ENCODE results near the gene NKD2.
"Not testable (repeated sequence)": the region's sequence is repeated elsewhere in the genome, so short reads cannot be mapped to it uniquely, and the experiment has no call there.

NKD2 gene

GRCh38 chr5:1013238-1013947 is 4.8 kb downstream of the NKD2 start:
- no peak for DNase-seq (ENCODE audit: low read depth)

DNA sequence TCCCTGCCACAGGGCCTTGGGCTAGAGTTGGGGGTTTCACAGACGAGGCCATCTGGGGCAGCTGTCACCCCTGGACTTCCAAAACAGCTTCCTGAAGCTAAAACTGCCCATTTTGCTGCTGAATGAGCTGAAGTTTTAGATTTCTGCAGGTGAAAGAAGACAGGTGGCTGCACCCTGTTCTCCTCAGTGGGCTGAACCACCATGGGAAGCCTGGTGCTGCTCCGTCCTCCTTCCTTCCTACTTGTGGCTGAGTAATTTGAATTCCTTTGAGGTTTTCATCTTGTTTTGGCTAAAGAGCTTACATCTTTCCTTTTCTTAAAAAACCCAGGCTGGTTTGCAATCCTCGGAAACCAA is 5.3 kb downstream of the NKD2 start:
- no peak for DNase-seq (ENCODE audit: low read depth)

- no peak for DNase-seq (ENCODE audit: low read depth)
These were observed 5.7 kb downstream of the NKD2 start for GRCh38 chr5:1014346-1014745.

GRCh38 chr5:1014781-1015221 is 6.2 kb downstream of the NKD2 start:
- no peak for DNase-seq (ENCODE audit: low read depth)

GRCh38 chr5:1015507-1015906 is 6.9 kb downstream of the NKD2 start:
- no peak for DNase-seq (ENCODE audit: low read depth)

DNA sequence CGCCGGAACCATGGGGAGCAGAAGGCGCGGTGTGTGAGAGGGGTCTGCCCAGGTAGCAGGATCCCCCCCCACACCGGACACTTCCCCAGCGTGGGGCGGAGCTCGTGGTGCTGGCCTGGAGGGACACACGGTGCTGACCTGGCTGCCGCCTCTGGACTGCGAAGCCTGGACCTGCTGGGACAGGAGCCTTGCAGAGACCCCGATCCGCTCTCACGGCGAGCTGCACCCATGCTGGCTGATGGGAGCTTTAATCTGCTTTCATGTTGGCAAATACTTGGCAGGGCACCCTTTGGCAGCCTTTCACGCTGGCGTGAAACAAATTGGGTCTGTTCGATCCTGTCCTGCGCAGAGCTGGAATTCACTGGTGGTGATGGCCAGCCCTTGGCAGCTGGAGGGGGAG is 7.4 kb downstream of the NKD2 start:
- no peak for DNase-seq (ENCODE audit: low read depth)

GRCh38 chr5:1016476-1016875 is 7.9 kb downstream of the NKD2 start:
- DNase-seq (ENCODE audit: low read depth), result no peak

DNA sequence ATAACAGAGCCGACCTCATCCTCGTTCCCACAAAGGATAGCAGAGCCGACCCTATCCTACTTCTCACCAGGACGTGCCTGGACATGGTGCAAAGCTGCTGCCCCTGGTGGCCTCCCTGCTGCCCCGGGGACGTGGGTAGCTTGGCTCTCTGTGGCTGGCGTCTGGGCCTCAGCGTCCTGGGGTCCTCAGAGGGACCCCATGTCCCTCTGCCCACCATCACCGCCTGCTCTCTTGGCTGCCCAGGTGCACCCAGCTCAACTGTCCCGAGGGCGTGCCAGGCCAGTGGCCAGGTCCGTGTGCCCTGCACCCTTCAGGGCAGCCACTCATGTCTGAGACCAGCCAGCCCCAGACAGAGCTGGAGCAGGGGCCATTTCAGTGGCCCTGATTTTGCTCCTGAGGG is 8.5 kb downstream of the NKD2 start:
- DNase-seq (ENCODE audit: low read depth), result no peak

DNA sequence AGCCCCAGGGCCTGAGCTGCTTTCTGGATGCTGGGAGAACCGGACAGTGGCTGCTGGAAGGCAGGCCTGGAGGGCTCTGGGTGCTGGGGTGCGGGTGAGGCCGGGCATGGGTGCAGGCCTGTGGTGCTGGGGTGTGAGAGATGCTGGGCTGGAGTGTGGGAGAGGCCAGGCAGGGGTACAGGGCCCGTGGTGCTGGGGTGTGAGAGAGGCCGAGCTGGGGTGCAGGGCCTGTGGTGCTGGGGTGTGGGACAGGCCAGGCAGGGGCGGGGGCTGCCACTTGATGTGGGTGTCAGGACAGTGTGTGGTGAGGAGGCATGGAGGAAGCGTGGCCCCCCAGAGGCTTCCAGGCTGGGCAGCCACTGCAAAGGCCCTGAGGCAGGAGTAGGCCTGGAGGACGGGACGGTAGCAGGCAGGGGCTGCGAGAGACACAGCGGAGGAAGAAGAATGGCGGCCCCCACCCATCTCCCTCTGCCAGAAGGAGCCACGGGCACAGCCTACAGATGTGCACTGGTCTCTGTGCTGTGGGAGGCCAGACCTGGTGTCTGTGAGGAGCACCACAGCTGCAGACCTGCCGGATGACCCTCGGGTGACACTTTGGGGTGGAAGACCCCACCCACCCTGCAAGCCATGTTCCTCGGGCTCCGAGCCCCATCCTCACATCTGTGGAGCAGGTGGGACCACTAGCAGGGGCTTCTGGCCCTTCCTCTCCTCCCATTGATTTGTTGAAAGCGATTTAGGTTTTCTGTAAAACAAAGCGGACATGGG is 9.3 kb downstream of the NKD2 start:
- DNase-seq (ENCODE audit: low read depth), result no peak

GRCh38 chr5:1018596-1018995 is 10.0 kb downstream of the NKD2 start:
- DNase-seq (ENCODE audit: low read depth), result no peak

GRCh38 chr5:1019001-1019905 is 10.7 kb downstream of the NKD2 start:
- no peak for DNase-seq (ENCODE audit: low read depth)

DNA sequence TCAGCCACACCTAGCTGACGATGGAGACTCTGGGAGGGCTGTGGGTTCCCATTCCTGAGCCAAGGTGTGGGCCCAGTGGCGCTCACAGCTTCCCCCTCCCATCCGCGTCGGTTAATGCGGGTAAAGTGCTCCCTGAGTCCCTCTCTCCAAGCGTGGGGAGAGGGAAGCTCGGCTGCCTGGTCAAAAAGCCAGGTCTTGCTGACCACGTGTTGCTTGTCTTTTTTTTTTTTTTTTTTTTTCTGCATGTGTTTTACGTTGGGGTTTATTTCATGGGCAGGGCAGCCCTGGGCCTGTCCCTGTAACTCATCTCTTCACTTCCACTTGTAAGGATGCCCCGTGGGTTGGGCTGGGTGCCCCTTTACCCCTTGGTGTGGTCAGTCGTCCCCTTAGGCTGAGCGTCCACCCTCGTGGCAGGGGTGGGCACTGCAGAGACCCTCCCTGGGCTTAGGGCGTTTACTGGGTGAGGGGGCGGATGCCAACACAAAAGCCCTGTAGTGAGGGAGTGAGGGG is 11.9 kb downstream of the NKD2 start:
- no peak for DNase-seq (ENCODE audit: low read depth)

- DNase-seq (ENCODE audit: low read depth), result no peak
These were observed 12.8 kb downstream of the NKD2 start for GRCh38 chr5:1021136-1021968.

DNA sequence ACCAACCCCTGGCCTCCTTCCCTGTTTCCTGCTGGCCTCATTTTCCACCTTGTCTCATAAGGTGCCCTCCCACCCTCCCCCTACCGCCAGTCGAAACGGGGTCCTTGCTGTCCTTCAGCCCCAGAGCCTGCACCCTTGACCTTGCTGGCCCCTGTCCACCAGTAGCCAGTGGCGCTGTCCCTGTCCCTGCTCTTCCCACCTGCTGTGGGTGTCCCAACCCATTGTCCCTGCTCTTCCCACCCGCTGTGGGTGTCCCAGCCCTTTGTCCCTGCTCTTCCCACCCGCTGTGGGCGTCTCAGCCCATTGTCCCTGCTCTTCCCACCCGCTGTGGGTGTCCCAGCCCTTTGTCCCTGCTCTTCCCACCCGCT is 13.4 kb downstream of the NKD2 start:
- DNase-seq (ENCODE audit: low read depth), result not testable (repeated sequence)

DNA sequence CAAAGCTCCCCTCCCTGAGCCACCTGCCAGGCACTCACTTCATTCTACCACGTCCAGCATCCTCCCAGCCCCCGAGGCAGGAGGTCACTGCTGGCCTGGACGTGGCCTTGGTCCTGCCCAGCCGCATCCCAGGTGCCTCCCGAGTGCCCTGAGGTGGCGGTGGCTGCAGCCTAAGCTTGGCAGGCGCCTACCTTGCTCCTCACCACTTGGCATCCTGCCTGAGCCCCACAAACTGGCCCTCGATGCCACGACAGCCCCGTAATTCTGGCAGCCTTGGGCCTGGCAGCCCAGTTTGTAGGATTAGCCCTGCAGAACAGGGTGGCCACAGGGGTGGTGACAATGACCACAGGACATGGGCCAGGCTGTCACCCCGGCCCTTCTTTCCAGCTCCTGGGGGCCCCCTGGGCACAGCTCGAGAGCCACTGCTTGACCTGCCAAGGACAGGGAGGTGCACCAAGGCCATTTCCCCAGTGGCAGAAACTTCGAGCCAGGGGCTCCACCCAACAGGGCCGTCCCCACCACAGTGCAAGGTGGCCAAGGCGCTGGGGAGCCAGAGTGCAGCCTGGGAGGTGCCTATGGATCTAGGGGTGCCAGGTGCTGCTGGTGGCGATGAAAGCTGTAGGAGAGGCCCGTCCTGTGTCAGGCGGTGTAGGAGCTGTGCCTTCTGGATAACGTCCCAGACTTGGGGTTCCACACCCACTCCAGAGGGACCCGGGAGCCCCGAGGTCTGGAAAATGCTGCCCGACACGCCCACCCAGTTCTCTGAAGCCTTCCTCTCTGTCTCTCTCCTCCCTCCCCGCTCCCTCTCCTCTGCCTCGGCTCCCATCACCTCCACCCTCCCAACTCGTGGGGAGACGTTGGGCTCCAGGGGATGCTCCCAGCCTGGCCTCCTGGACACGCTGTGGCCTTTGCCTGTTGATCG is 18.4 kb downstream of the NKD2 start:
- no peak for DNase-seq (ENCODE audit: low read depth)

DNA sequence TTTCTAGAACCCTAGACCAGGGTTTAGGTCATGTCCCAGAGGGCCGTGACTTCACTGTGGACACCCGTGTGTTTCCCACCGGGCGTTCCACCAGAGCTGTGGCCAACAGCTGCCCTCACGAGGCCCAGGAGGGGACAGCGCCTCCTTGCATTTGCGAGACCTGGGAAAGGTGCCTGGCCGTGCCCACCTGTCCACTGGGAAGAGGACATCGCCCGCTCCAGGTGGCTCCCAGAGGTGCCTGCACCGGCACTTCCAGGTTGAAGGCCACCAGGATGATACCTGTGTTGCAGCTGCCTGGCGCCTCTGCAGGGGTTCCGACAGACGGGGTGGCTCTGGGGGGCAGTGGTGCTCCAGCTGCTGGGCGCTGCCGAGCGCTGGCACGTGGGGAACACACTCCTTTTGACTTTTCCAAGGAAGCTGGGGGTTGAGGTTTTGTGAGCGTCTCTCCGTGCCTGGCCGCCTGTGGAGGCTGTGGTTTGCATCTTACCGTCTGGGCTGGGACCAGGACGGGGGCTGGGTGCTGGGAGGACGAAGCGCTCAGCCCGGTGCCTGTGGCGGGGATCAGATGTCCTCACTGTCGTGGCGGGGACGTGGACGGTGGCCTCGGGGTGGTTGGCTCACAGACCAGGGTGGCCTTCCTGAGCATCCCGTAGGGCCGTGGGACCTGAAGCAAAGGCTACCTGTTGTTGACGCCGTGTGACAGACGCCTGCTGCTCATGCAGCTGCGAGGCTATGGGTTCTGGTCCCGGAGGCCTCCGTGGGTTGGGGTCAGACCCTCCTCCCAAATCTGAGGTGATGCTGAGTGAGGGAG is 19.2 kb downstream of the NKD2 start:
- DNase-seq (ENCODE audit: low read depth), result no peak

GRCh38 chr5:1028481-1029281 is 20.1 kb downstream of the NKD2 start:
- DNase-seq (ENCODE audit: low read depth), result no peak

- no peak for DNase-seq (ENCODE audit: low read depth)
These were observed 20.8 kb downstream of the NKD2 start for GRCh38 chr5:1029282-1029944.
